Measurements from ENCODE around the gene CPSF4L.
A peak's percentile ranks its signal among the peaks of the same experiment; 100 is the strongest.

Gene CPSF4L

DNA sequence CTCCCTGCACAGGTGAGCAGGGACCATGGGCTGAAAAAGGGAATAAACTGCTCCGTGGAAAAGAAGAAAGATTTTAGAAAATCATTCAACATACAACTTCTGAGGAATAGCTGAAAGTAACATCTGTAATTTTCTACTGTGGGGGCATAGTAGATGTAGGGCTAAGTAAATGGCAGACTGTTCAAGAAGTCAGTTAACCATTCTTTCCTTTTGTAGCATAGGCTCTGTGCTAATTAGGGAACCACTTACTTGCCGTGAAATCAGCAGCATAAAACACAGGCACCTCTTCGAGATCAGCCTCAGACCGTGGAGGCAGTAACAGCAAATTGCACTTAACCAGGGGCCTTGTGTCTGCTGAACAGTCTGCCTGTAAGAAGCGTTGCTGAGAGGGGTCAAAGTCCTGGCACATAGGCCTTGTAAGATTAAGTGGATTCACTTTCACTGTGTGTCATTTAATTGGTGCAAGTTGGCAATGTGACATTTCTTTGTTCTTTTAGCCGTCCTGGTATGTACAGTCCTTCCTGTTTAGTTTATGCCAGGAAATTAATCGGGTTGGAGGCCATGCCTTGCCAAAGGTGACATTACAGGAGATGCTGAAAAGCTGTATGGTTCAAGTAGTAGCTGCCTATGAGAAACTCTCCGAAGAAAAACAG lies 58.4 kb downstream of the CPSF4L start:
- peak; percentile 30 for DNase-seq (ENCODE audit: low spot score)

GRCh38 chr17:73201215-73202069 lies 60.2 kb downstream of the CPSF4L start:
- peak; percentile 27 for DNase-seq (ENCODE audit: low spot score)

DNA sequence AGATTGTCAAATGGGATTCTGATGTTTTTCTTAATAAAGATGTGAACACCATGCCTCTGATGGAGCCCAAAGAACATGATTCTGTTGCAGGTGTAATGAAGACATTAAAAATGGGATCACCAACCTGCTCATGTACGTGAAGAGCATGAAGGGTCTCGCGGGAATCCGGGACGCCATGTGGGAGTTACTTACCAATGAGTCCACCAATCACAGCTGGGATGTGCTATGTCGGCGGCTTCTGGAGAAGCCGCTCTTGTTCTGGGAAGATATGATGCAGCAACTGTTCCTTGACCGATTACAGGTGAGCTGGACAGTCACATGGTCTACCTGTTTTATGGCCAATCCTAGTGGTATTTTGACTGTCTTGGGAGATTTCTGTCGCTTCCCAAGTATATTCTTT lies 61.2 kb downstream of the CPSF4L start:
- no peak for DNase-seq (ENCODE audit: low spot score)

- no peak for DNase-seq (ENCODE audit: low spot score)
Measured at GRCh38 chr17:73199751-73200317, 61.8 kb downstream of the CPSF4L start.

DNA sequence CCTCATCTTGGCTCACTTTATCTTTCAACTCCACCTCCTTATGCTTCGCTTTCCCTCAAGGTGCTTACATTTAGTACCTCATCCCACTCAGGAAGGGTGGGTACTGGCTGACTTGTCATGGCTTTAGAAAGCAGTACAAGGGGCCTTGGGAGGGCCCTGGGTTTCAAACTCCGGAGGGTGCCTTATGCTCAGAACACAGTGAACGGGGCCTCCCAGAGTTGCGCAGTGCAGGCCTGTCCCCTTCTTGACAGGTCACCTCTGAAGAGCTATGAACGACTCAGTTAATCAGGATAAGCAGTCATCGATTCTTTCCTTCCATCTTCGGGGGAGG lies 62.8 kb downstream of the CPSF4L start:
- no peak for DNase-seq (ENCODE audit: low spot score)
